GM21447 (cell line): ENCODE measurements around the gene FBXO41.

Experiments
- ATAC-seq: cut with Tn5 transposase; IDR thresholded peaks from one replicate; pipeline ENCODE4 v1.9.1; 2021; ENCODE audit not compliant: unreplicated experiment

Gene FBXO41, protein sequence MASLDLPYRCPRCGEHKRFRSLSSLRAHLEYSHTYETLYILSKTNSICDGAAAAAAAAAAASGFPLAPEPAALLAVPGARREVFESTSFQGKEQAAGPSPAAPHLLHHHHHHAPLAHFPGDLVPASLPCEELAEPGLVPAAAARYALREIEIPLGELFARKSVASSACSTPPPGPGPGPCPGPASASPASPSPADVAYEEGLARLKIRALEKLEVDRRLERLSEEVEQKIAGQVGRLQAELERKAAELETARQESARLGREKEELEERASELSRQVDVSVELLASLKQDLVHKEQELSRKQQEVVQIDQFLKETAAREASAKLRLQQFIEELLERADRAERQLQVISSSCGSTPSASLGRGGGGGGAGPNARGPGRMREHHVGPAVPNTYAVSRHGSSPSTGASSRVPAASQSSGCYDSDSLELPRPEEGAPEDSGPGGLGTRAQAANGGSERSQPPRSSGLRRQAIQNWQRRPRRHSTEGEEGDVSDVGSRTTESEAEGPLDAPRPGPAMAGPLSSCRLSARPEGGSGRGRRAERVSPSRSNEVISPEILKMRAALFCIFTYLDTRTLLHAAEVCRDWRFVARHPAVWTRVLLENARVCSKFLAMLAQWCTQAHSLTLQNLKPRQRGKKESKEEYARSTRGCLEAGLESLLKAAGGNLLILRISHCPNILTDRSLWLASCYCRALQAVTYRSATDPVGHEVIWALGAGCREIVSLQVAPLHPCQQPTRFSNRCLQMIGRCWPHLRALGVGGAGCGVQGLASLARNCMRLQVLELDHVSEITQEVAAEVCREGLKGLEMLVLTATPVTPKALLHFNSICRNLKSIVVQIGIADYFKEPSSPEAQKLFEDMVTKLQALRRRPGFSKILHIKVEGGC

DNA sequence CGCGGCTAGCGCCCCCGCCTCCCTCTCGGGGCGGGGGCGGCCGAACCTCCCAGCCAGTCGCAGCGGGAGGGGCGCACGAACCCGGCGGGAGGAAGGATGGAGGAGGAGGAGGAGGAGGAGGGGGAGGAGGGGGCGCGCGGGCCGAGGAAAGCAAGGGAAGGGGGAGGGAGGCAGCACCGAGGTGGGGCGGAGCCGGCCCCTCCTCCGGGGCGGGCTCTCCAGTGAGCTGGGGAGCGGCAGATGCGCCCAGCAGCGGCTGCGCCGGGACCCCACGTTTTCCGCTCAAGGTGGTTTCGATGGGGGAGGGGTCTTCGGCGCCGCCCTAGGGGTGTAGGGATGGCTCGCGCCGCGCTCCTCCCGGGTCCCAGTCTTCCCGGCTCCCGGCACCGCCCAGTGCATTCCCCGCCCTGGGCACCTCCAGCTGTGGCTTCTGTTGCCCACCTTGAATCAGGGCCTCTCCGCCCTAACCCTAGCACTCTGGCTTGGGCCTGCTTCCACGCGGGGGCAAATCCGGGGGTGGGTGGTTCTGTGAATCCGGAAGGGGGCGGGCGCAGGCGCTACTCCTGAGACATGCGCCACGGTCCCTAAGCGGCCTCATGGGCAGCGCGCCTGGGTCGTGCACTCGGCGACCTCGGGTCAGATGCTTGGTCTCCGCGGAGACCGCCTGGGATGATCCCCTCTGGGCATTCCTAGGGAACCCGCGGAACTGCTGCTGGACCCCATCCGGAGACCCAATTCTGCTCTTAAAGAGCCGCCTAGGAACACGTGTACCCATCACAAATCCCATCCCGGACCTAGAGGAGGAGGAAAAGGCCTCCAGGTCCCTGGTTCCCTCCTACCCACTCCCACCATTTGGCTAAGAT, at the start of gene FBXO41:
TSS of gene FBXO41 (minus strand) at position 183 of the 863 bp plus-strand sequence. CDS start 14,848 bp downstream, outside the sequence.
- ATAC-seq, result peak; percentile 66

DNA sequence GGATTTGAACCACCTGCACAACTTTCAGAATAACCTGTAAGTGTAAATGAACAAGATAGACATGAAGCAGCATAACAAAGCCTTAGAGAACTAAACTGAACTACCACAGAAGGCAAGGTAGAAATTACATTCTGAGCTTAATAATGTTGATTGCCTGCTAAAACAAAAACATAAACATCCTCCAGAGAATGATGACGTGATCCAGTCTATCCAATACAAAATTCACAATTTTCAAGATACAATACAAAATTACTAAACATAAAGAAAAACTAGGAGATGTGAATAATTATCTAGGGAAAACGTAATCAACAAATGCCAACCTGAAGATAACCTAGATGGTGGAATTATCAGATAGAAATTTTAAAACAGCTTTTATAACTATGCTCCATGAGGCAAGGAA, 49.8 kb upstream of the FBXO41 start:
- no peak for ATAC-seq

DNA sequence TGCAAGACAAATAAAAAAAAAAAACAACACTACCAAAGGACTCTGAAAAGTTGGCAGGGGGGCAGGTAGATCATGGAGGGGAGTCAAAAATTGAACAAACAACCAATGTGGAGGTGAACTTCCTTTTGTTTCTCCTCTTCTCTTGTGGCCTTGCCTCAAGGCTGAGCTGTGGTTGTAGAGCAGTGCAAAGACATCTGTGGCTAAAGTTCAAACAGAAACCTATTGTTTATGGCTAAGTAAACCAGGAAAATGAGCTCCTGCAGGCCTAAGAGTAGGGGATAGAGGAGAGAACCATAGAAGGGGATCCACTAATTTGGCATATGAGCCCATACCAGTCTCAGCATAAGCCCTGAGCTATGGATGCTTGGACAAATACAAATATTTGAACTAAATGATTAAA, 49.3 kb upstream of the FBXO41 start:
- ATAC-seq, result no peak

DNA sequence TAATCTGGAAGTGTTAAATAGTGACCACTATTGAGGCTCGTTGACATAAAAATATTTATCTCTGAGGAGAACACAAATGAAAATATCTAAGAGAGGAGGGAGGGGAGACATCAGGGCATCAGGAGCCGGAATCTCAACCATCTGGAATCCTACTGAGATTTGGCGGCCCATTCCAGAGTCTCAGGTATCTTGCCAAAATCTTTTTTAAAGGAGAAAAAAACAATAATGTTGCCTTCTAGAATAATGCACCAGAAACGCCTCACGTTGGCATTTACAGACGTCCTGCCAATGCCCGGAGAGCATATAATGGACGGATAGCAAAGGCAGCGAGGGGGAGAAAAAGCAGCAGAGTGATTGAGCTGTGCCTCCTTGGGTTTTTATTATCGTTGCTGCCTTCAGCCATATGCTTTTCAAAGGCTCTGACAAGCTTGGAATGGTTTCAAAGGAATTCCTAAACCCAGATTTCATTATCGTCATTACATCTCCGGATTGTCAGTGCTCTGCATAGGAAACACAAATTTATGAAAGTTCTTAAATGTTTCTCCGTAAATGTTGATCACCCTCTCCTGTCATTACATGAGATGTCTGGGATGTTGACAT, 39.9 kb upstream of the FBXO41 start:
- no peak for ATAC-seq

DNA sequence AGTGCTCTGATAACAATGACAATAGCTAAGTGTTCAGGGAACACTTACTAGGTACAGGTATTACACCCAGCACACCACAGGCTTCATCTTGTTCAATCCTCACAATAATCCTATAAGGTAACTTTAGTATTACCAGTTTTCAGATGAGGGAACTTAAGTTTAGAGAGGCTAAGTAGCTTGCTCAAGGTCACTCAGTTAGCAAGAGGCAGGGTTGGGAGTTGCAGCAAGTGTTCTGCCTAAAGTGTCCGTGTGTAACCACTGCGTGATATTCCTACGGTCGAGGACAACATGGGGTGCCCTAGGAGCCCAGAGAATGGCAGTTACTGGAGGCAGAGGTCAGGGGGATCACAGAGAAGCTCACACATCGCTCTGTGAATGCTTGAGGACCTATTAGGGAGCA, 39.3 kb upstream of the FBXO41 start:
- no peak for ATAC-seq

DNA sequence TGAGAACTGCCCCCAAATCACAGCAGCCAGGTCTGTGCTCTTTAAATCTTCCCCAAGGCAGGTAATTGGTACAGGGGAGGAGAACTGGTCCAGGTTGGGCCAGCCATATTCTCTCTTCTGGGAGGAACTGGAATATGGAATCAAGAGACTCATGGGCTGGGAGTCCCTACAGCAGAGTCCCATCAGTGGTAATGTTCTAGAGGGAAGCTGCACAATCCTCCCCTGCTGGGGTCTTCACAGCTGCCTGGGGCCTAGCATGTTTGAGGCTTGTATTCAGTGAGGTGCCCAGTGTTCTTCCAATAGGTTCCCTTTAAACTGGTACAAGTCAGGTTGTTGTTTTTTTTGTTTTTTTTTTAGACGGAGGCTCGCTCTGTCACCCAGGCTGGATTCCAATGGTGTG, 30.2 kb upstream of the FBXO41 start:
- ATAC-seq, result no peak

DNA sequence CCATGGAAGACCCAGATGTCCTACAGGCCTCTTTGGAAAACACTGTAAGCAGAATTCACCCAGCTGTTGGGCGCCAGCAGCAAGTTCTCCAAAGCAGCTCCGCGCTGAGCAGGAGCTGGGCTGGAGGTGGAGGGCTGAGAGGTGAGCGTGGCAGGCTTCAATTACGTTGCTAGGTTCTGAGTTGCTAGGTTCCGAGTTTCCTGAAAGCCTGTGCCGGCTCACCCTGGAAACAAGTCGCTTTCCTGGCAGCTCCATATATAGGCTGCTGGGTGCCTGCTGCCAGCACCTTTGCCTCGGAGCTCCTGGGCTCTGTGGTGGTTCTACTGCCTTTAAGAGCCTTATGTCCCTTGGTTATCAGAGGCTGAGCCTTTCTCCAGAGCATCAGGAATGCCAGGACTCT, 23.4 kb upstream of the FBXO41 start:
- no peak for ATAC-seq

DNA sequence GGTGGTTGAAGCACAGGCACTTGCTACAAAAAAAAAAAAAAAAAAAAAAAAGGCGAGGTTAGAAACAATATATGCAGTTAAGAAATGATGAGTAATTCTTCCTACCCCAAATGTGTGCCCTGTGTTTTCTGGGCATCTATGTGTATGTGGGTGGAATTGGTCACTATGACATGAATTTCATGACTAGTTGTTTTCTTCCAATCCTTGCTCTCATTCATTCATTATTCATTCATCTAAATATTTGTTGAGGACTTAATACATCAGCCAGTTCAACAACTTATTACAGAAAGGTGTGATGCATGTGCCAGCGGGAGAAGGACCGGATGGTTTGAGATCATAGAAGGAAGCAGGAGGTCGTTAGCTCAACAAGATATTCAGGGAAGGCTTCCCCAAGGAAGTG, 17.4 kb upstream of the FBXO41 start:
- no peak for ATAC-seq

DNA sequence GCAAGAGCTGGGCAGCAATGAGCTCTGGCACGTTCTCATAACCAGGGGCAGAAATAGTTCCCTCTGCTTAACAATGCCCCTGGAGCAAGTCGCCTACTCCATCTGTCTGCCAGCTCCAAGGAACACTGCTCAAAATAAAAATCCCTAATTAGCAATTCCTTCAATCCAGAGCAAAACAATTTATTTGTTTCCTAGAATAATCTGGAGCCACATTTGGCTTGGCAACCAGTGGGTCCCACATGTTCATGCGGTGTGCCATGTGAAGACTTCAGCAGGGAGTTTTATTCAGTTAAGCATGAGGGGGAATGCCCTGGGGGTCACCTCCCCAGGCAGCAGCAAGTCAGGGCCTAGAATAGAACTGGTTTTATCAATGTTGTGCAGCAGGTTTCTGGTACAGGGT, 16.6 kb upstream of the FBXO41 start:
- no peak for ATAC-seq

DNA sequence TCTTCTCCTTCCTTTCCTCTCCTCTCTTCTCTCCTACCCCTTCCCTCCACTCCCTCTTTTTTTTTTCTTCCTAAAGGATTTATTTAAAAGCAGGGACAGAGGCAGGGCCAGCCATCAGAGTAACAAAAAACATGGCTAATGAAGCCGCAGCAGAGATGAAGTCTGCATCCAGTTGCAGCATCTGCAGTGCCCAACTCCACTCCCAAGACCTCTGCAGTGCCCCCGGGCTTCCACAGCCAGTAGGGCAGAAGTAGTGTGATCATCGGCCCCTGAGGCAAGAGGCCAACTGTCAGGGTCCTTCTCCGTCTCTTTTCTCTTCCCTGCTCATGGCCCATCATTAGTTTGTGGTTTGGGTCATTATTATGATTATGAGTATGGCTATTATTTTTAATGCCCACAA, 13.3 kb upstream of the FBXO41 start:
- no peak for ATAC-seq

DNA sequence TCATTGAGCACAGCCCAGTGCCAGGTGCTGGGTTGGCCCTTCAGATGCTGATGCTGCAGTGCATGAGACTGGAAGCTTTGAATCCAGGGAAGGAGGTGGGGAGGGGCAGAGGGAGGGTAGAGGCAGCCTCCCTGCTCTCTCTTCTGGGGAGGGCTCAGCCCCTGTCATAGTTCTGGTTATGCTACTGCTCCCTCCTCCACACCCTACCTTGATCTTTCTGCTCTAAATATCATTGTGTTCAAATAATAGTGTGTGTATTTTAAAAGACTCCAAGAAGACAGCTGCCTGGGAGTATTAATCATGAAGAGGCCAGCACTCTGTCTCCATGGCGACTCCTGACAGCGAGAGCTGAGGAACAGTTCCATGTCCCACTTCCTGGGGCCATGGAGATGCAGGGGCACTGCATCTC, 12.9 kb upstream of the FBXO41 start:
- ATAC-seq, result no peak

DNA sequence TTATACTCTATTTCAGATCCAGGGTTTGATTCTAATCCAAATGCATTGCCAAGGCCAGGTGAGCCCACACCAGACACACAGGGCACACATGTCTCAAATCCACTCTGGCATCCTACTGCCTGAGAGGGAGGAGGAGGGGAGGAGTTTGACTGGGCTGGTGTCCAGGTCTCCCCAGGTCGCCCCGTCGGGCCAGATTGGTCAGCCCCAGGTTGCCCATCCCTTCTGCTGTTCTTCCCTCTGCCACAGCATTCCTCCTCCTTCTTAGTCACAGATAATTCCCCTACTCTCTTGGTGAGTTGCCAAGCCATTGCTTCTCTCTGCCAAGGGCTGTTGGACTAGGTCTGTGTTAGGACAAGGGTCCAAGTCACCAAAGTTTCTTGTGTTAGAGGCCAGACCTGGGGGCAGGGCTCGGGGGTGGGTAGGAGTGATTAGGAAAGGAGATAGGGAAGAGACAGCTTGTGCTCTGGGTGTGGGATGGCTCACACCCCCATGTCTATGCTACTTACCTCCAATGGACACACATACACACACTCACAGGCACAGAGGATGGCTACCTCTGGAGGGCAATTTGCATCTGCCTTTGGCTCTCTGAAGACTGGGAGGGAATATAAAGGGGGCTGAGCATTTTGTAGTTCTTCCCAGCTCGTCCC, 11.6 kb upstream of the FBXO41 start:
- ATAC-seq, result no peak

DNA sequence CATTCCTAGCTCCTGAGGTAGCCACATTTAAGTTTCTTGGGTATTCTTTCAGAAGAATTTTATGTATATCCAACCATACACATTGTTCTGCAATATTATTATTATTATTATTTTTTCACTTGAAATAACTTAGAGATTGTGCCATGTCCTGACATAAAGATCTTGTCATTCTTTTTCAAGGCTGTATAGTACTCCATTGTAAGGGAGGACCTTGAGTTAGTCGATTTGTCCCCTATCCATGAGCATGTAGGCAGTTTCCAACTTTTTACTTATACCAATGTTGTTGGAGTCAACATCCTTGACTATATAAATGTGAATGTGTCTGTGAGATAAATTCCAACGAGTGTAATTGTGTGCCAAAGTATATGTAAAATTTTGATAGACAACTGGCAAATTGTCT, 10.0 kb upstream of the FBXO41 start:
- no peak for ATAC-seq

DNA sequence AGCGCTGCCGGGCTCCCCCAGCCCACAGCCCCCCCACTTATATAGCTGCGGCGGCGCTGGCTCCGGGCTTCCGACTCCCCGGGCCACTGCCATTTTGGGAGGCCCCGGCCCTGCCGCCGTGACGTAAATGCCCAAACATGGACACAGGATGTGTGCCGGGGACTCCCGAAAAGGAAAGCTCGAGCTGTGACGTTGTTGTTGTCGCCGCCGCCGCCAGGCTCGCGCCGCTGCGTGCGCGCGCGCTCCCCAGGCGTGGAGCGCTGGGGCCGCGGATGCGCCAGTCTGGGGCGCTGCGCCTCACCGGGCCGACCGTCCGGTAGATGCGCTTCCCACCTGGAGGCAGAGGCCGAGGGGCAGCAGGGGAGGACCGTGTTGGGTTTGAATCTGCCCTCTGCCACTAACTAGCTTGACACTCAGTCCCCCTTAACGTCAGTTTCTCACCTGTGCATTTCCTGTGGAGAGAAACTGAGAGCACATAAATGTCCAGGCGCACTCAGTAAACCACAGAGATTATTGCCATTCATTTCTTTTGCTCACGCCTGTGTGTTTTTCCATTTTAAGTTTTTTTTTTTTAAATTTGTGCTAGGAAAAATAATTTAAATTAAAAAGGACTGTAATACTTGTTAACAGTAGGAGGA, 9.4 kb upstream of the FBXO41 start, which contains the start of gene EGR4:
TSS of gene EGR4 (minus strand) at position 15 of the 638 bp plus-strand sequence. CDS start 231 bp downstream, outside the sequence.
- ATAC-seq, result peak; percentile 92

DNA sequence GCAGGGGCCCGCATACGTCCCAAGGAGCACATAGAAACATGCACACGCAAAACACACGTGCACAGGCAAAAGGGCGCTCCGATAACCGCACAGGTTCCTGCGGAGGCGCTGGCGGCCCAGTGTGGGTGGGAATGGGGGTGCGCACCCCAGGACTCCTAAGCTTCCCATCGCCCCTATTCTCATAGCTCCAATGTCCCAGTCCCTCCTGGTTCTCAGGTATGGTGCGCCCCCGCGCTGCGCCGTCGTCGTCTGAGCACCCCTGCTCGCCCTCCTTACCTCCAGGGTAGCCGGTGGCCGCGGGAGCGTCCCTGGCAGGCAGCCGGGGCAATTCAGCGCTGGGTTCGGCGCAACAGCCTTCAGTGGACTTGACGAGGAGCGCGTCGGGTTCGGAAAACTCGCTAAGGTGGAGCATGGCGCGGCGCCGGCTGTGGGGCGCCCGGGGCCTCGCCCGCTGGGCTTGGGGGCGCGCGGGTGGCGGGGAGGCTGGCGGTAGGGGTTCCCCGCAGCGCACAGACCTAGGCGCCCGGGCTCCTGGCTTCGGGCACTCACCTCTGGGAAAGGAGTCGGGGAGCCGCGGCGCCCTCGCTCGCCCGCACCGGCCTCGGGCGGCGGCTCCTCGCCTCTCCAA, 8.7 kb upstream of the FBXO41 start:
- ATAC-seq, result no peak

DNA sequence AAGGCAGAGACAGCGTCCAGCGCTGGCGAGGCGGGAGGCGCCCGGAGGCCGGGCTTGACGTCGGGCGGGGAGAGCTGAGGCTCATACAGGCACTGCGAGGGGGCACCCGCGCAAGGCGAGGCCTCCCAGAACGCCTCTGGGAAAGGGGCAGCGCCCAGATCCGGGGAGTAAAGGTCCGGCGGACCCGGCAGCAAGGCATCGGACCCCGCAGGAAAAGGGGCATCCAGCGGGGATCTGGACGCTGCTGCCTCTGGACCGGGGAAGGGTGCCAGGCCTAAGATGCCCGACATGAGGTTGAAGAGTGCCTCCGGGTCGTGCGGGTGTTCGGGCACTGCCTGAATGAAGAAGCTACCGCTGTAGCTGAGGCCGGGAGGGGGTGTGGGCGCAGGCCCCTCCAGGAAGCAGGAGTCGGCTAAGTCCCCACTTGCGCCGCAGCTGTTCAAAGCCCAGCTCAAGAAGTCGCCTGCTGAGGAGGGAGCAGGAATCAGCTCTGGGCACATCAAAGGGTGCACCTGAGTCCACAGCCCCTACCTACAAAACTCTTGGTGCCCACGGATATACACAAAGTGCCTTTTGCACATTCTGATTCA, 8.1 kb upstream of the FBXO41 start:
- ATAC-seq, result no peak

DNA sequence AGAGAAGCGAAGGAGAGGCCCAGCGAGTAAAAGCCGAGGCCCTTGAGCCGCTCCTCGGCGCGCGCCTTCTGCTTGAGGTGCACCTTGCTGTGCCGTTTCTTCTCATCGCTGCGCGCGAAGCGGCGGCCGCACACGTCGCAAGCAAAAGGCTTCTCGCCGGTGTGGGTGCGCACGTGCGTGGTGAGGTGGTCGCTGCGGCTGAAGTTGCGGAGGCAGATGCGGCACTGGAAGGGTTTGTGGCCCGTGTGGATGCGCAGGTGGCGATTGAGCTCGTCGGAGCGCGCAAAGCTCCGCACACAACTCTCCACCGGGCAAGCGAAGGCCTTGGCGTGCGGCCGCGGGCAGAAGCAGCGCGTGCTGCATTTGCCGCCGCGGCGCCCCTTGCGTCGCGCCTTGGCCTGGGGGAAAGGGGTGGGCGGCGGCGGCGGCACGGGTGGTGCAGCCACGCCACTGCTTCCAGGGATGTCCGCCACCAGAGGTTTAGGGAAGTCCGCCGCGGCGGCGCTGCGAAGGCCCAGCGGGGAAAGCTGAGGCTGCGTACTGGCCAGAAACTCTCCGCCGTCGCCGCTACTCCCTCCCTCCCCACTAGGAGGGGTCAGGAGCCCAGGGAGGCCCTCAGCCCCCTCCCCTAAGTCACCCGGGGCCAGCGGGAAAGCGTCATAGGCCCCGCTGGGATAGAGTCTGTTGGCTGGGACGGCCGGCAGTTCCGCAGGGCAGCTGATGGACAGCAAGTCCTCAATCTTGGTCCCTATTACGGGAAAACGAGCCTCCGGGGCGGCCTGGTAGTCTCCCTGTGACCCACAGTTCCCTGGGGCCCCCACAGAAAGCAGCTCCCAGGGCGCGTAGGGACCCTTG, 7.4 kb upstream of the FBXO41 start:
- no peak for ATAC-seq

DNA sequence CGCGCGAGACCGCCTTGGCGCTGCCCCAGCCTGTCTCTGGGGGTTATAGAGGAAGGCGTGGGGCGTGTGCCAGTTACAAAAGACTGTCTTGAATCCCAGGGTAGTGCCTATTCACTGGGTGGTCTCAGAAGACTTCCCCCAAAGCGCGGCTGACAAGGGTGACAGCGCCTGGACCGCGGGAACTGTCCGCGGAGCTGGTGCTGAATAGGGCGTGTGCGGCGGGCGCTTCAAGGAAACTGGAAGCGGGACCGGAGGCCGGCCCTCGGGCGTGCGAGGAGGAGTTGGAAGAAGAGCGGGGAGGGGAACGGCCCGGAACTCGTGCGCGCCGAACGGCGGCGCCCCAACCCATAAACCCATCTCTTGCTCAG, 6.8 kb upstream of the FBXO41 start:
- ATAC-seq, result no peak
